Skeletal muscle satellite cell (primary cell): Measurements from ENCODE around the gene PNPLA1.

Source experiments
- H3K27me3 ChIP-seq: 2 replicates; pipeline ENCODE4 v1.7.0; 2013; ENCODE audit warnings: low read length; ENCODE audit not compliant: control insufficient read depth, insufficient read depth
- H3K36me3 ChIP-seq: 2 replicates; pipeline ENCODE4 v1.7.0; 2013; ENCODE audit warnings: mild to moderate bottlenecking, control low read depth, low read length; ENCODE audit not compliant: insufficient read depth
- H3K4me1 ChIP-seq: 2 replicates; pipeline ENCODE4 v1.7.0; 2013; ENCODE audit warnings: low read length; ENCODE audit not compliant: control insufficient read depth, insufficient read depth
- H3K4me2 ChIP-seq: 2 replicates; pipeline ENCODE4 v1.7.0; 2013; ENCODE audit warnings: mild to moderate bottlenecking, low read length
- H3K4me3 ChIP-seq: 2 replicates; pipeline ENCODE4 v1.7.0; 2013; ENCODE audit warnings: low read length
- H3K9ac ChIP-seq: 2 replicates; pipeline ENCODE4 v1.7.0; 2013; ENCODE audit warnings: mild to moderate bottlenecking, low read depth, low read length, moderate library complexity
- H3K9me3 ChIP-seq: replicated peaks from 2 replicates; pipeline ENCODE4 v1.7.0; 2013; ENCODE audit warnings: mild to moderate bottlenecking, control low read depth, low read length

The PNPLA1 gene

DNA sequence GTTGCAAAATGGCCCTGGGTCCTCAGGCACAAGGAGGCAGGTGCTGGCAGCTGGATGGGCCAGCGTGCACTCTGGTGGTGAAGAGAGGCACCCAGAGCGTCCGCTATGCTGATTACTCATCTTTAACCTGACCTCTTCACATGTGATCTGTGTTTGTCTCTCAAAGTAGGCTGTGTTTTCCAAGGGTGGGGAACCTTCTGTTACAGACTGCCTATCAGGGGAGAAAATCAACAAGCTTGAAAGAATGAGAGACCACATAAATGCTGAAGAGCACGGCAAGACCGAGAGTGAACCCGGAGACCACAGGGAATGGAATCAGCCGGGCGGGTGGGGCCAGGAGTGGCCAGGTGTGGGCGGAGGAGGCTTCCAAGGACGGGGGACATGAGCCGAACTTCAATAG lies 50.6 kb downstream of the PNPLA1 start:
- H3K4me3 ChIP-seq: no peak overlapping the region
- no peak overlapping the region for H3K9ac ChIP-seq
- H3K4me2 ChIP-seq: no peak overlapping the region
- peaks cover 72% of the 10 kb centered on the region for H3K27me3 ChIP-seq
- H3K4me1 ChIP-seq: no peaks in the 10 kb centered on the region
- no peaks in the 10 kb centered on the region for H3K9me3 ChIP-seq
- no peaks in the 10 kb centered on the region for H3K36me3 ChIP-seq

DNA sequence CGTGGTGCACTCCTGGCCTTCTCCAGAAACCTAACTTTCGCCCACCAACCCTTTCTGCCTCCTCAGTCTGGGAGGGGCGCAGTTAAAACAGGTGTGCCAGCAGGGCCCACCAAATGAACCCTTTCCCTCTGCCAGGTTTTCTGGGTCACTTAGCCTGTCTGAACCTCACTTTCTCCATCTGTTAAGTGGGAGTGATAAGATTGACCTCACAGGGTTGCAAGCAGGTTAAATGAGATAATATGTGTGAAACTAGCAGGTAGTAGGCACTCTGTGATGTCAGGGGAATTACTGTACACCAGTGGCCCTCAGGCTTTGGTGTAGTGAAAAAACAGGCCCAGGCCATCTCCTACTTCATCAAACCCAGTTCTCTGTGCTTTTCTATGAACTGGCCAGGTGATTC lies 52.7 kb downstream of the PNPLA1 start:
- peaks cover 72% of the 10 kb centered on the region for H3K27me3 ChIP-seq
- no peak overlapping the region for H3K4me3 ChIP-seq

DNA sequence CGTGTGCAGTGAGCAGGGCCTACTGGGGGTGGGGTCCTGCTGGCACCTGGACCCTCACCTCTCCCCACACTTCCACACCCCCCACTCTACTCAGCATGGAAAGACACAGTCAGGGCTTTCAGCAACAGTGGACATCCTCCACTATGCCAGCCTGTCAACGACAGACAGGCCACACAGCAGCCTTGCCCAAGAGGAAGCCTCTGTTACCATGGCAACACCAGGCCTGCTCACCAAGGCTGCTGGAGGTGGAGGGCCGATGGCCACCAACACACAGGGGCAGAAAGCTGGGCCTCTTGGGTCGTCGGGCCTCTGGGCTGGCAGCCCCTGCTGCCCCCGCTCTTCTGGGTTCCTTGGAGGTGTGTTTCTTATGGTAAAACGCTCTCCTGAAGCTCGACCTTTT lies 53.2 kb downstream of the PNPLA1 start:
- Histone ChIP-seq H3K9ac (no peak overlapping the region), H3K36me3 (no peaks in the 10 kb centered on the region), H3K27me3 (peaks cover 70% of the 10 kb centered on the region), H3K4me3 (no peak overlapping the region), H3K4me1 (no peaks in the 10 kb centered on the region), H3K9me3 (no peaks in the 10 kb centered on the region), H3K4me2 (no peak overlapping the region)

More for the DNA sequence above, 52.7 kb downstream of the PNPLA1 start:
- Histone ChIP-seq H3K9me3 (no peaks in the 10 kb centered on the region), H3K36me3 (no peaks in the 10 kb centered on the region), H3K9ac (no peak overlapping the region), H3K4me1 (no peaks in the 10 kb centered on the region), H3K4me2 (no peak overlapping the region)

DNA sequence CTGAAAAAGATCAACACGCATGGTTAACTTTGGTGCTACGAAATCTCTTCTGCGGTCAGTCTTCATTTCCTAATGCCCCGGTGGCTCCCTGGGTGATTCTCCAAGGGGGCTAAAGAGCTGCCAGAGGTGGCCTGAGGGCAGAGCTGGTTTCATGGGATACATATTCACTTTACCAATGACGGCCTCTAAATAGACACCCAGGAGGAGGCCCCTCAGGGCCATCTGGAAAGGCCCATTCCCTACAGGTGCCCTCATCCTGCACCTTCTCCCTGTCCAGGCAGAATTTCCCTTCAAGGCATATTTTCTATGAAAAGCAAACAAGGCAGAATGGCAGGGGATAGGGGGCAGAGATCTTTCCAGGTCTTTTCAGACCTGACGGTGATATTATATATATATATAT lies 54.3 kb downstream of the PNPLA1 start:
- Histone ChIP-seq H3K9me3 (no peaks in the 10 kb centered on the region), H3K4me1 (no peaks in the 10 kb centered on the region), H3K9ac (no peak overlapping the region), H3K4me3 (no peak overlapping the region), H3K4me2 (no peak overlapping the region), H3K36me3 (no peaks in the 10 kb centered on the region), H3K27me3 (peaks cover 70% of the 10 kb centered on the region)

- Histone ChIP-seq H3K4me1 (no peaks in the 10 kb centered on the region), H3K4me3 (no peak overlapping the region), H3K9ac (no peak overlapping the region), H3K4me2 (no peak overlapping the region), H3K9me3 (no peaks in the 10 kb centered on the region), H3K36me3 (no peaks in the 10 kb centered on the region), H3K27me3 (peaks cover 66% of the 10 kb centered on the region)
These were observed 54.9 kb downstream of the PNPLA1 start for GRCh38 chr6:36324715-36325114.

DNA sequence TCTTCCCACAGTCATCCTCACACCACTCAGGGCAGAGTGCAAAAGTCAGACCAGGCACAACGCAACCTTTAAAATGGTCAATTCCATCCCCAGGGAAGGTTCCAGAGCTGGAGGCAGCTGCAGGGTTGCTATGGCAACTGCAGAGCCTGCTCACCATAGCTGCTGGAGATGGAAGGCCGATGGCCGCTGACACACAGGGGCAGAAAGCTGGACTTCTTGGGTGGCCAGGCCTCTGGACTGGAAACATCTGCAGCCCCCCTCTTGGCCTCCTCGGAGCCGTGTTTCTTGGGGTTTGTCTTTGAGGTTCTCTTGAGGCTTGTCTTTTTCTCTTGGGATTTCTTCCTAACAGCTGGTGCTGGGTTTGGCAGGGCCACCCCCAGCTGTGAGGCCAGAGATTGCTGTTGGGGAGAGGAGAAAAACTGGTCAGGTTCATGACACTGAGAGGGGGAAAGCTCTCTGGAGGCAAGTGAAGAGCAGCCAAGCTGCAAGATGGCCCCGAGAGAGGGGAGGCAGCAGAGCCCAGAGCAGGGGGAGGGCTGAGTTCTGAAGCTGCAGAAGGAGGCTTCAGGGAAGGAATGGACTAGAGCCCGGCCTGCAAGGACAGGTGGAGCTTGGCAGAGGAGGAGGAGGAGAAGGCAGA lies 56.6 kb downstream of the PNPLA1 start:
- peaks cover 55% of the 10 kb centered on the region for H3K27me3 ChIP-seq
- H3K36me3 ChIP-seq: no peaks in the 10 kb centered on the region
- H3K4me3 ChIP-seq: no peak overlapping the region
- no peak overlapping the region for H3K9ac ChIP-seq
- no peaks in the 10 kb centered on the region for H3K4me1 ChIP-seq
- H3K9me3 ChIP-seq: no peaks in the 10 kb centered on the region
- no peak overlapping the region for H3K4me2 ChIP-seq

GRCh38 chr6:36327226-36327918 lies 57.5 kb downstream of the PNPLA1 start:
- H3K4me1 ChIP-seq: no peaks in the 10 kb centered on the region
- H3K4me2 ChIP-seq: no peak overlapping the region
- no peak overlapping the region for H3K9ac ChIP-seq
- peaks cover 62% of the 10 kb centered on the region for H3K27me3 ChIP-seq
- H3K36me3 ChIP-seq: no peaks in the 10 kb centered on the region
- no peaks in the 10 kb centered on the region for H3K9me3 ChIP-seq
- no peak overlapping the region for H3K4me3 ChIP-seq

GRCh38 chr6:36327919-36328236 lies 58.0 kb downstream of the PNPLA1 start:
- H3K9me3 ChIP-seq: no peaks in the 10 kb centered on the region
- H3K4me3 ChIP-seq: no peak overlapping the region

DNA sequence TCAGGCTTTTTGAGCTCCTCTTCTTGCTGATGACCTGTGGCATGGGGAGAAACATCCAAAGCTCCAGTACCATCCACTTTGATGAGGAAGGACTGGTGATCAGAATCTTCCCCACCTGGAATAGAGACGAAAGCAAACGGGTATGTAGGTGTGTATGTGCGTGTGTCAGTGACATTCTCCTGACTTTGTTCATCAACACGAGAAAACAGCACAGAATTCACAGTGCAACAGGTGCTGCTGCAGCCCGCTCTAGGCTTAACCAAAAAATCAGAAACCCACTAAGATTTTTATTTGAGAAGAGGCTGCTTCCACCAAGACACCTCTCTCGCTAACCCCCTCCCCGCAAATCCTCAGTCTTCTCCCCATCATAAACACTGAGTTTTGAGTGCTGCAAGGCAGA lies 58.7 kb downstream of the PNPLA1 start:
- Histone ChIP-seq H3K27me3 (peaks cover 70% of the 10 kb centered on the region), H3K4me2 (no peak overlapping the region)

More at GRCh38 chr6:36327919-36328236, 58.0 kb downstream of the PNPLA1 start:
- no peak overlapping the region for H3K9ac ChIP-seq
- no peaks in the 10 kb centered on the region for H3K4me1 ChIP-seq
- H3K36me3 ChIP-seq: no peaks in the 10 kb centered on the region
- peaks cover 63% of the 10 kb centered on the region for H3K27me3 ChIP-seq
- H3K4me2 ChIP-seq: no peak overlapping the region

DNA sequence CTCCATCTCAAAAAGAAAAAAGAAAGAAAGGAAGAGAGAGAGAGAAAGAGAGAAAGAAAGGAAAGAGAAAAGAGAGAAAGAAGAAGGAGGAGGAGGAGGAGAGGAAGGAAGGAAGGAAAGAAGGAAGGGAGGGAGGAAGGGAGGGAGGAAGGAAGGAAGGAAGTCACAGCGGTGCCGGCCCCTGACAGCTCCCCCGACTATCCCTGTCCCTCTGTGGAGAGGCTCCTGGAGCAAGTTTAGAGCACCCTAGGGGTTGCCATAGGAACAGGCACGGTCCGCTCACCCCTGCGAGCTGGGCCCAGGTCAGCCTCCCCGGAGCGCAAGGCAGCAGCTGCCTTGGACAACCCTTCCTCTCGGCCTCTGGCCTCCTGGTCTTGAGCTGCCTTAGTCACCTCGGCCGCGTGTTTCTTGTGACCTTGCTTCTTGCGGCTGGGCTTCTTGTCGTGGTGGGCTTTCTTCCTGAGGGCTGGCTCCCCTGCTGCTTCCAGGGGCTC lies 60.0 kb downstream of the PNPLA1 start:
- Histone ChIP-seq H3K4me1 (no peaks in the 10 kb centered on the region), H3K4me3 (no peak overlapping the region), H3K36me3 (no peaks in the 10 kb centered on the region), H3K9me3 (no peaks in the 10 kb centered on the region), H3K9ac (no peak overlapping the region), H3K27me3 (peaks cover 80% of the 10 kb centered on the region), H3K4me2 (no peak overlapping the region)

More for the DNA sequence above, 58.7 kb downstream of the PNPLA1 start:
- H3K36me3 ChIP-seq: no peaks in the 10 kb centered on the region
- no peaks in the 10 kb centered on the region for H3K9me3 ChIP-seq
- H3K4me3 ChIP-seq: no peak overlapping the region
- no peaks in the 10 kb centered on the region for H3K4me1 ChIP-seq
- no peak overlapping the region for H3K9ac ChIP-seq

DNA sequence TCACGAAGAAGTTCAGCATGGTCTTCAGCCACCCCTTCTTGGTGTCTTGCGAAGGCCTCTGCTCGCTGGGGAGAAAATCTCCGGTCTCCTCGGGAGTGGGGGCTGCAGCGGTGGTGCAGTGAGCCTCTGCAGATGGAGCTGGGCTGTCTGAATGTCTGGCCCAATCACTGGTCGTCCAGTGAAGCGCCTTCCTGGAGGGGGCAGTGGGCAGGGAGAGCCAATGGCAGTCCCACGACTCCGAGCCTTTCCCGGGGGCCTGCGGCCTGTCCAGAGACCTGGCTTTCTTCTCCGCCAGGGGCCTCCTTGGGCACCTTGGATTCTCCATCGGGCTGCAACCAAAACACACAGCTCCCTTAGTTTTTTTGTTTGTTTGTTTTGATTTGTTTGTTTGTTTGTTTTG lies 60.5 kb downstream of the PNPLA1 start:
- peaks cover 80% of the 10 kb centered on the region for H3K27me3 ChIP-seq

DNA sequence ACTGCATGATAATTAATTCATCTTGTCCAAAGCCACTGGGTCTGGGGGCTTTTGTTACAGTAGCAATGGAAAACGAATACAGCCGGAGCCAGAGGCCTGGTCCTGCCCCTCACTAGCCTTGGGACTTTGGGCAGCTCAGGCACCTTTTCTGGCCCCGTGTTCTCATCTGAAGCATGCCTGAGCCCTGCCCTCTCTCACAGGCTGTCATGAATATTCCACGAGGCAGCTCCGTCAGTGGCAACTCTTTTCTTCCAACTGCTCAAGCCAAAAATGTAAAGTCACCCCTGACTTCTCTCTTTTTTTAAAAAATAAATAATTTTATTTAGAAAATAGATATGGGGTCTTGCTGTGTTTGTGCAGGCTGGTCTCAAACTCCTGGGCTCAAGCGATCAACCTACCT lies 61.5 kb downstream of the PNPLA1 start:
- no peaks in the 10 kb centered on the region for H3K4me1 ChIP-seq
- H3K27me3 ChIP-seq: peaks cover 80% of the 10 kb centered on the region
- H3K4me2 ChIP-seq: no peak overlapping the region
- H3K9me3 ChIP-seq: no peaks in the 10 kb centered on the region
- no peak overlapping the region for H3K4me3 ChIP-seq
- no peak overlapping the region for H3K9ac ChIP-seq
- no peaks in the 10 kb centered on the region for H3K36me3 ChIP-seq

More for the DNA sequence above, 60.5 kb downstream of the PNPLA1 start:
- no peaks in the 10 kb centered on the region for H3K4me1 ChIP-seq
- no peak overlapping the region for H3K4me2 ChIP-seq
- H3K9me3 ChIP-seq: no peaks in the 10 kb centered on the region
- H3K9ac ChIP-seq: no peak overlapping the region
- no peaks in the 10 kb centered on the region for H3K36me3 ChIP-seq
- no peak overlapping the region for H3K4me3 ChIP-seq
